SK-N-SH (cell line): ENCODE data around the gene ATG2A.

ENCODE experiments used
- CTCF ChIP-seq: fragments of 200-600 bp; sonication (generic); IDR thresholded peaks from 2 replicates; pipeline ENCODE4 v1.6.1; 2017; ENCODE audit warnings: antibody characterized with exemption, mild to moderate bottlenecking, moderate library complexity
- ELF1 ChIP-seq: IDR thresholded peaks from 2 replicates; pipeline ENCODE4 v1.4.0; 2012
- EP300 ChIP-seq, 2 experiments: IDR thresholded peaks; 2 replicates each; pipeline versions ENCODE4 v1.4.0 to v1.6.1; 2012; ENCODE audit warnings: borderline replicate concordance in 1 of 2, low read depth in 1 of 2, low read length in 1 of 2
- FOXJ3 ChIP-seq: sonication (generic); formaldehyde crosslinking; IDR thresholded peaks from 2 replicates; pipeline ENCODE4 v1.5.1; 2020; ENCODE audit warnings: mild to moderate bottlenecking, missing genetic modification reagents
- PBX3 ChIP-seq: IDR thresholded peaks from 2 replicates; pipeline ENCODE4; 2012
- RCOR1 ChIP-seq: fragments of 150-350 bp; IDR thresholded peaks from 2 replicates; pipeline ENCODE4 v1.6.1; 2017; ENCODE audit warnings: antibody characterized with exemption, low read length

- TF ChIP-seq ELF1 = no peak
- no peak for TF ChIP-seq RCOR1
- no peak for TF ChIP-seq FOXJ3 (CRISPR knock-in tag)
- no peak for TF ChIP-seq CTCF
- TF ChIP-seq PBX3 = no peak
- TF ChIP-seq EP300 (IDR thresholded peaks at IDR 0.05; ENCODE audit: borderline replicate concordance in 1 of 2, low read depth in 1 of 2, low read length in 1 of 2) = no peak
Measured at GRCh38 chr11:64915376-64915887, 1.6 kb downstream of the ATG2A start.
